ENCODE data around the gene CCHCR1. TPM values are rescaled to one million over a fixed set of nuclear protein-coding genes. Genes with fewer than 3 reads are reported as not detected.
"Not testable (repeated sequence)": the region's sequence is repeated elsewhere in the genome, so short reads cannot be mapped to it uniquely, and the experiment has no call there.

CCHCR1 gene
- 10 to 100 TPM; 10.8 to 16.7 (median 12.9) TPM for total RNA-seq
- polyA plus RNA-seq: 9.6 TPM
- long read RNA-seq, donor 1, transcript CCHCR1-201 (18 exons, 2,625 nt): major isoform, 8 of 19 reads
- long read RNA-seq, donor 1, partial matches to known transcripts: 8 of 19 reads
- long read RNA-seq, donor 1, other reads (novel, unspliced or antisense): 3 of 19 reads
- long read RNA-seq, donor 2, transcript CCHCR1-201 (18 exons, 2,625 nt): major isoform, 5 of 10 reads
- long read RNA-seq, donor 2, partial matches to known transcripts: 1 of 10 reads
- long read RNA-seq, donor 2, other reads (novel, unspliced or antisense): 3 of 10 reads
- long read RNA-seq, donor 3, transcript CCHCR1-201 (18 exons, 2,625 nt): major isoform, 36 of 67 reads
- long read RNA-seq, donor 3, partial matches to known transcripts: 19 of 67 reads
- long read RNA-seq, donor 3, other reads (novel, unspliced or antisense): 12 of 67 reads
- long read RNA-seq, donor 4, transcript CCHCR1-201 (18 exons, 2,625 nt): major isoform, 5 of 12 reads
- long read RNA-seq, donor 4, partial matches to known transcripts: 4 of 12 reads
- long read RNA-seq, donor 4, other reads (novel, unspliced or antisense): 3 of 12 reads

GRCh38 chr6:31157513-31158139 is at the start of gene CCHCR1:
Gene CCHCR1, minus strand, starts transcription at chr6:31157802. Its CDS starts 202 bp downstream, at chr6:31157600.
- DNase-seq (no peak), ATAC-seq (peak in 1 of 2 donors; percentile 54)
- H3K27me3 ChIP-seq (ENCODE audit: control insufficient read depth, insufficient read depth): no peaks in the 10 kb centered on the region
- 7% methylated on average over 14 of the region's 14 CpGs for WGBS
- peaks cover 13% of the 10 kb centered on the region for H3K4me1 ChIP-seq (ENCODE audit: control insufficient read depth, insufficient read depth, low read length)
- H3K9me3 ChIP-seq (ENCODE audit: control insufficient read depth, low read length): no peaks in the 10 kb centered on the region
- intact Hi-C loops (cut with DNase I): no loop called here
- H3K27ac ChIP-seq (ENCODE audit: low read length): peak within 1 kb of the TSS; percentile 61
- peak within 1 kb of the TSS; percentile 78 for H3K4me3 ChIP-seq (ENCODE audit: low read length)

GRCh38 chr6:31205638-31206037 is 48.0 kb upstream of the CCHCR1 start:
- 76% methylated on average over 2 of the region's 2 CpGs for WGBS
- Histone ChIP-seq H3K27me3 (ENCODE audit: control insufficient read depth, insufficient read depth) (no peaks in the 10 kb centered on the region), H3K4me1 (ENCODE audit: control insufficient read depth, insufficient read depth, low read length) (peaks cover 11% of the 10 kb centered on the region), H3K4me3 (ENCODE audit: low read length) (no peak overlapping the region), H3K9me3 (ENCODE audit: control insufficient read depth, low read length) (no peaks in the 10 kb centered on the region), H3K27ac (ENCODE audit: low read length) (no peak overlapping the region)
- DNase-seq (no peak), ATAC-seq (no peak)
- intact Hi-C loops (cut with DNase I): no loop called here

GRCh38 chr6:31204751-31205145 is 47.1 kb upstream of the CCHCR1 start:
- Histone ChIP-seq H3K27ac (ENCODE audit: low read length) (no peak overlapping the region), H3K9me3 (ENCODE audit: control insufficient read depth, low read length) (no peaks in the 10 kb centered on the region), H3K4me3 (ENCODE audit: low read length) (no peak overlapping the region), H3K4me1 (ENCODE audit: control insufficient read depth, insufficient read depth, low read length) (peaks cover 11% of the 10 kb centered on the region), H3K27me3 (ENCODE audit: control insufficient read depth, insufficient read depth) (no peaks in the 10 kb centered on the region)
- intact Hi-C loops (cut with DNase I): no loop called here
- DNase-seq: no peak
- no peak for ATAC-seq
- WGBS: 76% methylated on average over 4 of the region's 4 CpGs

- peak; percentile 35 to 57 for ATAC-seq
Observed at GRCh38 chr6:31203345-31203979, 45.9 kb upstream of the CCHCR1 start.

GRCh38 chr6:31202259-31203166 is 44.9 kb upstream of the CCHCR1 start:
- intact Hi-C loops (cut with DNase I): no loop called here
- ATAC-seq: no peak

More at GRCh38 chr6:31203345-31203979, 45.9 kb upstream of the CCHCR1 start:
- Histone ChIP-seq H3K27me3 (ENCODE audit: control insufficient read depth, insufficient read depth) (no peaks in the 10 kb centered on the region), H3K4me1 (ENCODE audit: control insufficient read depth, insufficient read depth, low read length) (peaks cover 11% of the 10 kb centered on the region), H3K27ac (ENCODE audit: low read length) (peak overlapping the region; percentile 76), H3K9me3 (ENCODE audit: control insufficient read depth, low read length) (no peaks in the 10 kb centered on the region), H3K4me3 (ENCODE audit: low read length) (peak overlapping the region; percentile 70)
- 52% methylated on average over 5 of the region's 5 CpGs for WGBS
- DNase-seq: no peak
- intact Hi-C loops (cut with DNase I): no loop called here

GRCh38 chr6:31199105-31199452 is 41.5 kb upstream of the CCHCR1 start:
- DNase-seq; H3K9me3 ChIP-seq (ENCODE audit: control insufficient read depth, low read length); H3K4me1 ChIP-seq (ENCODE audit: control insufficient read depth, insufficient read depth, low read length); H3K27ac ChIP-seq (ENCODE audit: low read length); H3K4me3 ChIP-seq (ENCODE audit: low read length); ATAC-seq; H3K27me3 ChIP-seq (ENCODE audit: control insufficient read depth, insufficient read depth): not testable (repeated sequence)
- intact Hi-C loops (cut with DNase I): loop anchor here in 1 of 4 donors (5.0 kb wide), 1 partner anchor 73 kb away; the partner anchor contains the start of gene HLA-C
- WGBS: 93% methylated on average over 4 of the region's 4 CpGs

More at GRCh38 chr6:31202259-31203166, 44.9 kb upstream of the CCHCR1 start:
- no peaks in the 10 kb centered on the region for H3K27me3 ChIP-seq (ENCODE audit: control insufficient read depth, insufficient read depth)
- peaks cover 8% of the 10 kb centered on the region for H3K4me1 ChIP-seq (ENCODE audit: control insufficient read depth, insufficient read depth, low read length)
- H3K4me3 ChIP-seq (ENCODE audit: low read length): no peak overlapping the region
- no peaks in the 10 kb centered on the region for H3K9me3 ChIP-seq (ENCODE audit: control insufficient read depth, low read length)
- DNase-seq: no peak
- WGBS: 47% methylated on average over 11 of the region's 11 CpGs
- peak overlapping the region; percentile 1 for H3K27ac ChIP-seq (ENCODE audit: low read length)

GRCh38 chr6:31197559-31198305 is 40.1 kb upstream of the CCHCR1 start:
- ATAC-seq (peak; percentile 93 to 94), DNase-seq (peak; percentile 93 to 97 (median 96))
- peak overlapping the region; percentile 67 for H3K4me3 ChIP-seq (ENCODE audit: low read length)
- no peaks in the 10 kb centered on the region for H3K9me3 ChIP-seq (ENCODE audit: control insufficient read depth, low read length)
- peak overlapping the region; percentile 96 for H3K27ac ChIP-seq (ENCODE audit: low read length)
- intact Hi-C loops (cut with DNase I): loop anchor here in 3 of 4 donors (1.0 to 5.0 kb wide), 3 partner anchors 75 to 170 kb away; partner anchors contain the start of gene HLA-C (in 1 of the 3)
- WGBS: under 1% methylated on average over 45 of the region's 45 CpGs
- H3K4me1 ChIP-seq (ENCODE audit: control insufficient read depth, insufficient read depth, low read length): no peaks in the 10 kb centered on the region
- H3K27me3 ChIP-seq (ENCODE audit: control insufficient read depth, insufficient read depth): no peaks in the 10 kb centered on the region

GRCh38 chr6:31196251-31197022 is 38.8 kb upstream of the CCHCR1 start:
- 75% methylated on average over 25 of the region's 25 CpGs for WGBS
- intact Hi-C loops (cut with DNase I): loop anchor here in 3 of 4 donors (1.0 to 5.0 kb wide), 3 partner anchors 76 to 171 kb away; partner anchors contain the start of gene HLA-C (in 1 of the 3)
- not testable (repeated sequence) for H3K4me1 ChIP-seq (ENCODE audit: control insufficient read depth, insufficient read depth, low read length); DNase-seq; ATAC-seq; H3K9me3 ChIP-seq (ENCODE audit: control insufficient read depth, low read length); H3K27me3 ChIP-seq (ENCODE audit: control insufficient read depth, insufficient read depth)
- peak overlapping the region; percentile 67 for H3K4me3 ChIP-seq (ENCODE audit: low read length)
- H3K27ac ChIP-seq (ENCODE audit: low read length): peak overlapping the region; percentile 96

All from right cardiac atrium (tissue), 5 donors.